NCI-H345 treated with DMSO at 0.1 percent for 48 hours (cell line): ENCODE measurements around the gene ADAM8.

Experiments used
- DNase-seq: peaks from one replicate; lab custom pipeline; 2025; ENCODE audit not compliant: unreplicated experiment; lab: John Stamatoyannopoulos, UW

ADAM8 gene

GRCh38 chr10:133282846-133283390 is 6.2 kb upstream of the ADAM8 start:
- no peak for DNase-seq

DNA sequence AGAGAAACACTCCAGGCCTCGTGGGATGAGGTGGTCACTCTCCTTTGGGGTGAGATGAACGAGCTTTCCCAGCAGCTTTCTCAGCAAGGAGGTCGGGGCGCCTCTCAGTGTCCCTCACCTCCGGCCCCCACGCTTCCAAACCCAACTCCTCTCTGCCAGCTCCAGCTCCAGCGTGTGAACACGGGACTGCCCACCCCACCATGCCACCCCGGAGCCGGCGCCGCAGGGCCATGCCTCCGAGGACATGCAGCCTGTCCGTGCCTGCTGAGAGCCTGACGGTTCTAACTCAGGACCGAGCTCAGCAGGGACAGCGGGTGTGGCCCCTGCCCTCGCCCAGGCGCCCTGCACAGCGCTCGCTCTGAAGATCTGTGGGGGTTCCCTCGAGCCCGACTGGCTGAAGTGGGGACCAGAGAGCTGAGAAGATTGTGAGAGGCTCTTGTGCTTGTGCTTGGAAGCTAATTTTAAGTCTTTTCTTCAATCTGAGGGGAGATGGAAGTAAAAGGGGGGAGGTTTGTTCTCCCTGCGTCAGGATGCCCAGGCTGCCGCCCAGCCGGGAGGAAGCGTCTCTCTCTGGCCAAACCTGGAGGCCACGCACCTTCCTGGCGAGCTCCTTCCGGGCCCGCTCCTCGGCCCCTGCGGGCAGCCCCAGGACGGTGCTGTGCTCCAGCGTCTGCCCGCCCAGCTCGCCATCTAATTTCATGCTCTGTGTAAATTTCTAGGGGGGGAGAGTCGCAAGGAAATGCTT is 5.1 kb upstream of the ADAM8 start:
- DNase-seq: no peak

GRCh38 chr10:133281084-133281483 is 4.4 kb upstream of the ADAM8 start:
- no peak for DNase-seq

GRCh38 chr10:133280391-133281059 is 3.9 kb upstream of the ADAM8 start:
- DNase-seq: no peak

DNA sequence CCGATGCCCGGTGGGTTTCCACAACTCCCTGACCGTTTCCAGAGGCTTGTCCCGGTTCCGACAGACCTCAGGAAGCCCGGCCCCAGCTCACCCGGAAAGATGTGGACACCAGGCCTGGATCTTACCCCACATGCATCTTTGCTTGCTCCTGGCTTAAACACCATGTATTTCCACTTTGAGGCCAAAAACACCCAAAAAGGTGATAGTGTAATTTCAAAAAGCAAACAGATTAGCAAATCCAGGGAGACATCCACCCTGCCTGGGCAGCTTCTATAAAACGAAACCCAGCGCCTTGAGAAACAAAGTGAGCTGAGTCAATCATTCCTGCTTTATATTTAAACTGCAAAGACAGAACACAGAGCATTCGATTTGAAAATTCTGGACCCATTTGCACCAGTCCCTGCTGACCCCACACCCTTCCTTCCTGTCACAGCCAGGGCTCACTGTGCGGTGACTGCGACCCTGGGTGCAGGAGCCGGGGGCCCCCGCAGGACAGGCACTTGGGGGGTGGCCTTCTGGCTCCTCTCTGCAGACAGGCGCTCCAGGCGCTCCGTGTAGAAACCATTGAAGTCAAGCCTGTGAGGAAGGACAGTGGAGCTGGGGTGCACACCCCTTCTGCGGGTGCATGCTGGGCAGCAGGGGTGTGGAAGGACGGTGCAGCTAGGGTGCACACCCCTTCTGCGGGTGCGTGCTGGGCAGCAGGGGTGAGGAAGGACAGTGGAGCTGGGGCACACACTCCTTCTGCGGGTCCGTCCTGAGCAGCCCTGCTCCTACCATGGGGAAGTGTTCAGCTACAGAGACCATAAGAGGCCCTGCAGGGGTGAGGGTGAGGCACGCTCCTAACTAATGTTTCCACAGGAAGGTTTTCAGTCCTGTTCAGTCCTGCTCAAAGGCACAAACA is 2.9 kb upstream of the ADAM8 start:
- no peak for DNase-seq

GRCh38 chr10:133278577-133279265 is 2.1 kb upstream of the ADAM8 start:
- no peak for DNase-seq

DNA sequence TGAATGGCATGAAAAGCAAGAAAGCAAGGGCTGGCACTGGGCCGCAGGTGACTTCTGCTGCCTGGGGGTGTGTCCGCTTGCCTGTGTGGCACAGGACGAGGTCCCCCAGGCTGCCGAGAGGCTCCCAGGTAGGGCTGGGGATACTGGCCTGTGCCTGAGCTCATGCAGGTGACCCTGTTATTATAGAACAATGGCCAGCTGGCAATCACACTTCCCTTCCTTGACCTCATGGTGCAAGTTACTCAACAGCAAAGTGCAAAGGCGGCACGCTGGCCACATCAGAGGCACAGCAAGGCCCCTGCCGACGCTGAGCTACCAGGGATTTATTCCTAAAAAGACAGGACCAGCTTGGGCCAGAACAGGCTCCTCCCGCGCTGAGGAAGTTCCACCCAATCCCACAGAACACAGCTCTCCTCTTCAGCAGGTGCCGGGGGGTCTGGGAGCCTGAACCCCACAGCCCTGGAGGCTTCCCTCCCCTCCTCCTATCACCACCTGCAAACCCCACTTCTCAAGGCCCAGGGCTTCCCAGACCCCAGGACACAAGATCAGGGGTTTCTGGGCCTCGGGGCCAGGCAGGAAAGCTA is 1.4 kb upstream of the ADAM8 start:
- DNase-seq: no peak

GRCh38 chr10:133277277-133277992 is 767 bp upstream of the ADAM8 start:
- no peak for DNase-seq

- no peak for DNase-seq
Observed at GRCh38 chr10:133276100-133276434, 601 bp downstream of the ADAM8 start.

DNA sequence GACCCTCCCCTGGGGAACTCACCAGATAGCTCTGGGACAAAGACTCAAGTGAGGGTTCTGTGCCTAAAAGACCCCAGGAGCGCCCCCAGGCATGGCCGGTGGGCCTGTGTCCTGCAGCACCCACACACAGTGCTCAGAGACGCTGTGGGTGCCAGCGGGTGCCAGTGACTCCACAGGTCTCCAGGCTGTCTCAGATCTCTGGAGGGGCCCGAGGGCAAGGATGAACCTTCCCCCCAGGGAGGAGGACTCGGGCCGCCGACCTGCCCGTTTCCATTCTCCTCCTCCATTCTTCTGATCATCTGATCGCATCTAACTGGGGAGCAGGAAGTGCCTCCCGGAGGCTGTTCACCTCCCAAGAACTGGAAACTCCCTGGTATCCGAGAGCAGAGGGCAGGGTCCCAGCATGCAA is 980 bp downstream of the ADAM8 start:
- no peak for DNase-seq

- no peak for DNase-seq
Observed at GRCh38 chr10:133274751-133275683, 1.7 kb downstream of the ADAM8 start.

DNA sequence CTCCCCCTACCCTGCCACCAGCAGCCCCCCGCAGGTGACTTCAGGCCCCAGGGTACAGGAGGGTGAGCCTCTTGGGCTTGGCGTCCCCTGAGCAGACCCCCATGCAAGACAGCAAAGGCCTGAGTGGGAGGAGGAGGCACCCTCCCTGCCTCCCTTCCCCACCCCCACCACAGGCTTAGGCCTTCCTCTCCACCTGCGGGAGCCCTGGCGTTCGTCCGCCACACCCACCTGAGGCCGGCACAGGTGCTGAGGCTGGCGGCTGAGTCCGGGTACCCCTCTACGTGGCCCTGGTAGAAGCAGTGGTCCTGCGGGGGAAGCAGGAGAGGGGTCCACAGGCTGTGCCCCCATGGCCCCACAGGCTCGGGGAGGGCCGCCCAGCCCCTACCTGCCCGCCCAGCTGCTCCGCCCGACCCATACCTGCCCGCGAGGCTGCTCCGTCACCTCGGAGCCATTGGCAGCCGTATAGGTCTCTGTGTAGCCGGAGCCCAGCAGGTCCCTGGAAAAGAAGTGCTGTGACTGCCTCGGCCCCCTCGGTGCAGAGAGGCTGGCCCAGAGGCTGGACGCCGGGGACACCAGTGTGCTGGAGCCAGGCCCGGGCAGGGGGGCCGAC is 3.0 kb downstream of the ADAM8 start:
- DNase-seq: no peak

GRCh38 chr10:133272964-133273420 is 3.7 kb downstream of the ADAM8 start:
- DNase-seq: no peak

GRCh38 chr10:133272301-133272963 is 4.2 kb downstream of the ADAM8 start:
- DNase-seq: no peak

DNA sequence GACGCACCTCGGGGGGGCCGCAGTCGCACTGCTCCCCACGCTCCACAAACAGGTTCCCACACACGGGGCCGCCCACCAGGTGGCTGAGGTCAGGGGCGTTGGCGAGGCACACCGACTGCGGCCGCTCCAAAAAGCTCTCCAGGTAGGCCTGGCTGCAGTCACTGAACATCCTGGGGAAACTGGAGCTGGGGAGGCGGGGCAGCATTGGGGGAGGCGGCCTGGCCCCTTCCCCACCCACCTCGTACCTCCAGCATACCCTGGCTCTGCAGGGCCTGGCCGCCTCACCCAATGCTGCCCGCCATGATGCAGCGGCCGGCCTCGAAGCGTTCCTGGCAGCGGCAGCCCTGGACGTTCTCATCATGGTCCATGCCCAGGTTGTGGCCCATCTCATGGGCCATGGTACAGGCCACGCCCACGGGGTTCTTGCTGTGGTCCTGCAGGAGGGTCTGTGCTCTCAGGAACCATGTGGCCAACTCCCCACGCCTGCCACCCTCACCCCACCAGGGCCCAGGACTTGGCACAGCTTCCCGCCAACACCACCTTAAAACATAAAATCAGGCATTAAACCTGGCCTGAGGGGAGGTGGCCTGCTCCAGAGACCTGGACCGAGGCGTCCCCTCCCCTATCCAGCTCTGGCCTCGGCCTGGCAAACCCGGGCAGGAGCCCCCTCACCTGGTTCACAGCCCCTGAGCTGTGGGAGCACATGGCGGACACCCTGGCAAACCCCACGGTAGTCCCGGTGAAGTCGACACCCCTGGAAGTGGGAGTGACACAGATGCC is 5.0 kb downstream of the ADAM8 start:
- DNase-seq: no peak

GRCh38 chr10:133270773-133271297 is 5.8 kb downstream of the ADAM8 start:
- no peak for DNase-seq

DNA sequence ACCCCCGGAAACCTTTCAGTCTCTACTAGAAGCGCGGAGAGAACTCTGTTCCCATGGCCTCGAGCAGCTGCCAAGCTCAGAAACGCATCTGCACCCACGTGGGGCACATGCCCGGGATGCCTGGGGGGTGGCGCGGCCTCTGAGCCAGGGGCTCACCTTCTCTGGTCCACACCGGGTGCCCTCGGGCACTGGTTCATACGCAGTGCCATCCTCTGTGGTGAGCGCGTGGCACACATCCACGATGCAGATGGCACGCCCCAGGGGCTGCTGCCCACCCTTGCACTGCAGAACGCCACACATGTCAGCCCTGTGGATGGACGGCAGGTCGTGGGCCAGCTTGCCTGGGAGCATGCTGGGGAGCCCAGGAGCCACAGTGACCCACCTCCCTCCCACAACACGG is 6.5 kb downstream of the ADAM8 start:
- no peak for DNase-seq
